ENCODE results near the gene PRLR.

DNA sequence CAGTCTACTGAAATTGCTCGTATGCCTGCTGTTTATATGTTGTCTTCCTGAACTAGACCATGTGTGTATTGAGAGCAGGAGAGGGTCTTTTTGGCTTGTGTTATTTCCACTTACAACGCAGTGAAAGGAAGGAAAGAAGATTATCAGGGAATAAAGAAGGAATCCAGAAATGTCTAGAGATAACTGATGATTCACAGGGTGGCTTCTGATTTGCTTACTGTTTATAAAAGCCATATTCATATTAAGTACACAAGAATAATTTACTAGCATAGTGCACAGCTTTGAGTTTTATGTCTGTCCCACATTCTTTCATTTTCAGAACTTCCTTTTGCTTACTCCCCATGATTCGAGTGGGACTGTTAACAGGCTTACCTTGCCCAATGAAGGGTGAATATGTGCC lies 72.1 kb downstream of the PRLR start:
- no peak for TF ChIP-seq POLR2A (IDR thresholded peaks at IDR 0.05)
- TF ChIP-seq CTCF (IDR thresholded peaks at IDR 0.05 in 8 of 11, conservative IDR thresholded peaks at IDR 0.05 in 3 of 11), result no peak
